Naive thymus-derived CD8-positive, alpha-beta T cell (primary cell): Measurements from ENCODE around the gene VPS52. TPM values are rescaled to one million over a fixed set of nuclear protein-coding genes. Genes with fewer than 3 reads are reported as not detected.
"Not testable (repeated sequence)": the region's sequence is repeated elsewhere in the genome, so short reads cannot be mapped to it uniquely, and the experiment has no call there.

ENCODE experiments used
- ATAC-seq, 2 donors: fragments of 150-1000 bp; cut with Tn5 transposase in 1 of 2; sonication (Bioruptor Pico), chemical (Tn5 transposase) in 1 of 2; 1 replicate in 1 of 2; 2 replicates in 1 of 2; pipeline ENCODE4 v1.10.0; 2021; ENCODE audit warnings: mild to moderate bottlenecking in 2 of 2, moderate library complexity in 2 of 2
- POLR2A ChIA-PET: fragments of 350-600 bp; sonication (Branson Sonifier 250); formaldehyde crosslinking; loops from one replicate; lab custom pipeline; 2021; ENCODE audit warnings: antibody characterized with exemption; lab: Charles Lee
- DNase-seq, 10 donors: peaks; one replicate each; pipeline versions ENCODE4 v3.0.0 to v3.0.0-alpha.2; 2020 to 2022
- H3K27ac Mint-ChIP-seq, 10 donors: one replicate each; pipeline ENCODE4 v1.8.0; 2020 to 2022; ENCODE audit warnings: mild to moderate bottlenecking in 10 of 10, mixed read lengths in 10 of 10, moderate library complexity in 4 of 10, inconsistent platforms in 1 of 10
- H3K27me3 Mint-ChIP-seq, 5 donors: one replicate each; pipeline ENCODE4 v1.8.0; 2021 to 2022; ENCODE audit warnings: mixed read lengths in 5 of 5
- H3K36me3 Mint-ChIP-seq, 3 donors: one replicate each; pipeline ENCODE4 v1.8.0; 2020 to 2022; ENCODE audit warnings: mixed read lengths in 3 of 3, mild to moderate bottlenecking in 2 of 3, inconsistent platforms in 1 of 3
- H3K4me1 Mint-ChIP-seq, 4 donors: one replicate each; pipeline ENCODE4 v1.8.0; 2021 to 2022; ENCODE audit warnings: mixed read lengths in 4 of 4
- H3K4me3 Mint-ChIP-seq, 10 donors: one replicate each; pipeline ENCODE4 v1.8.0; 2020 to 2022; ENCODE audit warnings: mild to moderate bottlenecking in 10 of 10, mixed read lengths in 10 of 10, moderate library complexity in 6 of 10, inconsistent platforms in 1 of 10
- H3K9me3 Mint-ChIP-seq, 9 donors: one replicate each; pipeline ENCODE4 v1.8.0; 2020 to 2022; ENCODE audit warnings: mixed read lengths in 9 of 9, mild to moderate bottlenecking in 3 of 9, inconsistent platforms in 1 of 9, moderate library complexity in 1 of 9
- polyA plus RNA-seq, 3 donors: library from polyadenylated mRNA; unstranded; fragments of 300-500 nt; fragmentation: Illumina TruSeq; gene quantifications; one replicate each; pipeline ENCODE4 v1.2.3, GENCODE V29; 2021
- total RNA-seq, 8 experiments: library from RNA in 2 of 8; stranded (reverse) in 2 of 8; gene quantifications; one replicate each; pipeline ENCODE4 v1.2.3 and lab custom pipeline; 2021 to 2026

VPS52 gene
- total and polyA plus RNA-seq, 5 experiments from 2014 or later: 9.3 to 116 (median 19.3) TPM

DNA sequence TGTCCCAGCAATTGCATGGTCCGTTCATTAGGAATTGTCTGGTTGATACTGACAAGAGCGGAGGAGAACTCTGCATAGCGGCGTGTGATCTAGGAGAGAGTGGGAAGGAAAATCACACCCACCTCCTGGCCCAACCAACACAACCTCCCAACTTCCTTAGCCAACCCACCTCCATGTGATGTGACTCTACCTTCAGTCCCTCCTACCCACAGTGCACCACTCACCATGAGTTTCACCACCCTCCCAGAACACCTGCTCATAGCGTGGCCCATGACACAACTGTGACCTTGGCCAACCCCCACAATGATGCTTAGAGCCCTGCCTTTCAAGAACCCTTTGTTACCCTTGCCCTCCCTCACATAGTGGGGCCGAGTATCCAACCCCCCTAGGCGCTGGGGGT lies 7.7 kb downstream of the VPS52 start:
- H3K27ac Mint-ChIP-seq: peak overlapping the region in 2 of 10 donors; percentile 29 to 52
- H3K4me3 Mint-ChIP-seq: no peak overlapping the region
- ATAC-seq: no peak
- peaks cover 3 to 87% (median 28%) of the 10 kb centered on the region in 3 donors for H3K36me3 Mint-ChIP-seq
- POLR2A ChIA-PET: interaction anchor here (0.9 to 2.5 kb wide), 2 partner anchors 14 to 17 kb away, joined by 3 to 6 read pairs; no protein-coding TSS in a partner anchor
- H3K27me3 Mint-ChIP-seq: no peaks in the 10 kb centered on the region
- peaks cover 3 to 15% (median 7%) of the 10 kb centered on the region in 4 donors for H3K4me1 Mint-ChIP-seq
- no peak for DNase-seq
- no peaks in the 10 kb centered on the region for H3K9me3 Mint-ChIP-seq

DNA sequence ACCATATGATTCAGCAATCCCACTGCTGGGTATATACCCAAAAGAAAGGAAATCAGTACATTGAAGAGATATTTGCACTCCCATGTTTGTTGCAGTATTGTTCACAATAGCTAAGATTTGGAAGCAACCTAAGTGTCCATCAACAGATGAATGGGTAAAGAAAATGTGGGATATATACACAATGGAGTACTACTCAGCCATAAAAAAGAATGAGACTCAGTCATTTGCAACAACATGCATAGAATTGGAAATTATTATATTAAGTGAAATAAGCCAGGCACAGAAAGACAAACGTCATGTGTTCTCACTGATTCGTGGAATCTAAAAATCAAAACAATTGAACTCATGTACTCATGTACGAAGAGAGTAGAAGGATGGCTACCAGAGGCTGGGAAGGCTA lies 9.2 kb downstream of the VPS52 start:
- DNase-seq, H3K4me1 Mint-ChIP-seq, H3K4me3 Mint-ChIP-seq, H3K9me3 Mint-ChIP-seq, ATAC-seq, H3K27me3 Mint-ChIP-seq: not testable (repeated sequence)
- Mint-ChIP-seq H3K36me3 (peaks cover 3 to 83% (median 28%) of the 10 kb centered on the region in 3 donors), H3K27ac (peak overlapping the region in 1 of 10 donors; percentile 83)
- POLR2A ChIA-PET: interaction anchor here (0.6 to 2.5 kb wide), 6 partner anchors 9 to 349 kb away, joined by 3 to 6 read pairs (median 5); partner anchors contain the start of genes B3GALT4, RPS18 and VPS52

DNA sequence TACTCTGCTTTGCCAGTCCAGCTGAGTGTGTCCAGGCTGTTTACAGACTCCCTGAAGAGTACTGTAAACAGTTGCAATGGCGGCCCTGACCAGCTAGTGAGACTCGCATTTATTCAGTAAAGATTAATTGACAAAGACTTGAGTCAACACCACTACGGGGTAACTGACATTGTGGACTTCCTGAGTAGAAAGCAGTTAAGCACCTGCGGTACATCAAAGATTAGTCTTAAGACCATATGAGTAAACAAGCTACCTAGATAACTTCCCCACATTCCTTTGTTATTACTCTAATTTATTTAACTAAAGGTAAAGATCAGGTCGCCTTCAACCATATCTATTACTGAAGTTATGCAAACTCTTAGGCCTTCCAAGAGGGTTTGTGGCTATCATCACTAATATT lies 12.6 kb downstream of the VPS52 start:
- ATAC-seq (no peak), DNase-seq (no peak)
- no peak overlapping the region for H3K27ac Mint-ChIP-seq
- no peak overlapping the region for H3K4me3 Mint-ChIP-seq
- H3K27me3 Mint-ChIP-seq: no peaks in the 10 kb centered on the region
- H3K9me3 Mint-ChIP-seq: no peaks in the 10 kb centered on the region
- POLR2A ChIA-PET: interaction anchor here (1.3 to 1.4 kb wide), 2 partner anchors 9 to 18 kb away, joined by 4 to 5 read pairs; partner anchors contain the start of gene B3GALT4
- H3K4me1 Mint-ChIP-seq: peaks cover 0 to 7% (median 0%) of the 10 kb centered on the region in 4 donors
- peaks cover 0 to 74% (median 15%) of the 10 kb centered on the region in 3 donors for H3K36me3 Mint-ChIP-seq

DNA sequence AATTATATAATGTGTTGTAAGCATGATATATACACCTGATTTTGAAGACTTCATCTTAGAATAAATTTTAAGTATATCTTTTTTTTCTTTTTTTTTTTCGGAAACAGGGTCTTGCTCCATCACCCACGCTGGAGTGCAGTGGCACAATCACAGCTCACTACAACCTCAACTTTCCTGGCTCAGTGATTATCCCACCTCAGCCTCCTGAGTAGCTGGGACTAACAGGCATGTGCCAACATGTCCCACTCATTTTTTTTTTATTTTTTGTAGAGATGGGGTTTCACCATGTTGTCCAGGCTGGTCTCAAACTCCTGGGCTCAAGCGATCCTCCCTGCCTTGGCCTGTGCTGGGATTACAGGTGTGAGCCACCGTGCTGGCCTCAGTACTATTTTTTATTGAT lies 17.1 kb downstream of the VPS52 start:
- H3K27me3 Mint-ChIP-seq: no peaks in the 10 kb centered on the region
- H3K4me1 Mint-ChIP-seq: peaks cover 16 to 28% (median 24%) of the 10 kb centered on the region in 4 donors
- DNase-seq (no peak), ATAC-seq (no peak)
- POLR2A ChIA-PET: interaction anchor here (2.5 kb wide), 1 partner anchor 34 kb away, joined by 9 read pairs; the partner anchor contains the start of genes PFDN6 and WDR46
- no peak overlapping the region for H3K27ac Mint-ChIP-seq
- peaks cover 0 to 62% (median 6%) of the 10 kb centered on the region in 3 donors for H3K36me3 Mint-ChIP-seq
- no peak overlapping the region for H3K4me3 Mint-ChIP-seq
- H3K9me3 Mint-ChIP-seq: no peaks in the 10 kb centered on the region

DNA sequence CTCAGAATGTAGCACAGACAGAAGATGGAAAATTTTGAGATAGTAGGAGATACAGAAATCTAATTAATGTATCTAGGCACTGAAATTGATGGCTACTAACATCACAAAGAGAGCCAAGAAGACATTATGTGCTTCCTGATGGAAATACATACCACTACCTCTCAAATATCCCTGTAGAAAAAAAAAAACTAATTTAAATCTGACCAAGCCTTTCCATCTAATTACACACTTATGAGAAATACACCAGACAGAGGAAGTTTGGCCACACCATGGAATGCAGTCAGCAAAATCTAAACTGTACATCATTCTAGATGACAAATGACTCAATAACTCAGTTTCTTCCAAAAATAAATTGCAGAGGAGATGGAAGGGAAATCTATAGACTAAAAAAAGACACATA lies 18.9 kb downstream of the VPS52 start:
- DNase-seq (no peak), ATAC-seq (no peak)
- POLR2A ChIA-PET: no interaction called here
- no peak overlapping the region for H3K4me3 Mint-ChIP-seq
- H3K4me1 Mint-ChIP-seq: peaks cover 22 to 41% (median 38%) of the 10 kb centered on the region in 4 donors
- H3K36me3 Mint-ChIP-seq: peaks cover 0 to 51% (median 0%) of the 10 kb centered on the region in 3 donors
- H3K9me3 Mint-ChIP-seq: no peaks in the 10 kb centered on the region
- no peaks in the 10 kb centered on the region for H3K27me3 Mint-ChIP-seq
- peak overlapping the region in 2 of 10 donors; percentile 0 to 53 for H3K27ac Mint-ChIP-seq

DNA sequence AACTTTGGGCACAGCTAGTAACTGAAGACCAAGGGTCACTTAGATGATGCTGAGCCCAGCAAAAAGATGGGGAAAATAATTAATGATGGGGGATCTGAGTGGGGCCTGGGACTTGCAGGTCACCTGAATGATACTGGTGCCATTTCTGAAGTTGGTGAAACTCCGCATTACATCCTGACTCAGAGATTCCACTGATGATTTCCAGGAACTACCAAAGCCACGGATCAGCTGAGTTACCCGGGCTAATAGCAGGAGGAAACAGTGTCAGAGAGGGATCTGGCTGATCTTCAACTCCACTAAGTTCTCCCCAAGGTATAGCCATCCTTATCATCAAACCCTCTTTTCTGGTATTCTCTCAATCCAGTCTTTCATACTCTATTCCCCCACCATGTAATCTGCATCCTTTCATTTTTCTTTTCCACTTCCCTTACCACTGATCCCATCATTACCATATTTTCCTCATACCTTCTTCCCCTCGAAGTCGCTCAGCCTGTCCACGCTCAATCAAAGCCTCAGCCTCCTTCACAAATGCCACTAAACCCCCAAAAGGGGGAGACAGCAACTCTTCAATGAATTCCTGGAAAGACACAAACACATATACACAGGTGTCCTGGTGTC lies 20.2 kb downstream of the VPS52 start:
- Mint-ChIP-seq H3K27me3 (no peaks in the 10 kb centered on the region), H3K9me3 (no peaks in the 10 kb centered on the region), H3K4me3 (peak overlapping the region in 9 of 10 donors; percentile 1 to 69 (median 28)), H3K27ac (peak overlapping the region in 9 of 10 donors; percentile 10 to 84 (median 31)), H3K4me1 (peaks cover 22 to 41% (median 38%) of the 10 kb centered on the region in 4 donors), H3K36me3 (peaks cover 0 to 44% (median 0%) of the 10 kb centered on the region in 3 donors)
- POLR2A ChIA-PET: interaction anchor here (0.6 to 5.4 kb wide), 8 partner anchors 19 to 289 kb away, joined by 3 to 84 read pairs (median 12); partner anchors contain the start of genes B3GALT4, RGL2, RPS18 and VPS52
- ATAC-seq (no peak), DNase-seq (no peak)

DNA sequence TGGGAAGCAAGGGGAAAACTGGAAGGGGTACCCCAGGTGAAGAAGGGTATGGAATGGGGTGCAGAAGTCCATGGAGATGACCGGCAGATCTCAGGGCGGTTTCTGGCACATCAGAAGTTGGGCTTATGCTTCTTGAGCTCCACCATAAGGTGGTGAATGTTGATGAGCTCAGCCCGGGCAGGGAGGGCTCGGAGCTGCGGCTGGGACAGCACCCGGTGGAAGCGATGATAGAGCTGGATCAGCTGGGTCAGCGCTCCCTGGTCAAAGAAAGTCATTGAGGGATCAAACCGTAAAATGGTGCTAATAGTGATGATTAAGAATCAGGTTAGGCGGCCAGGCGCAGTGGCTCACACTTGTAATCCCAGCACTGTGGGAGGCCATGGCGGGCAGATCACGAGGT lies 20.9 kb downstream of the VPS52 start:
- peaks cover 22 to 41% (median 38%) of the 10 kb centered on the region in 4 donors for H3K4me1 Mint-ChIP-seq
- peak overlapping the region; percentile 36 to 94 (median 90) for H3K4me3 Mint-ChIP-seq
- H3K9me3 Mint-ChIP-seq: no peaks in the 10 kb centered on the region
- POLR2A ChIA-PET: interaction anchor here (0.8 to 5.4 kb wide), 7 partner anchors 21 to 279 kb away, joined by 3 to 84 read pairs (median 37); partner anchors contain the start of genes B3GALT4, PFDN6, RGL2 and RING1
- DNase-seq: no peak
- ATAC-seq: no peak
- H3K27me3 Mint-ChIP-seq: no peaks in the 10 kb centered on the region
- H3K36me3 Mint-ChIP-seq: peaks cover 0 to 37% (median 0%) of the 10 kb centered on the region in 3 donors
- peak overlapping the region; percentile 91 to 99 (median 98) for H3K27ac Mint-ChIP-seq

DNA sequence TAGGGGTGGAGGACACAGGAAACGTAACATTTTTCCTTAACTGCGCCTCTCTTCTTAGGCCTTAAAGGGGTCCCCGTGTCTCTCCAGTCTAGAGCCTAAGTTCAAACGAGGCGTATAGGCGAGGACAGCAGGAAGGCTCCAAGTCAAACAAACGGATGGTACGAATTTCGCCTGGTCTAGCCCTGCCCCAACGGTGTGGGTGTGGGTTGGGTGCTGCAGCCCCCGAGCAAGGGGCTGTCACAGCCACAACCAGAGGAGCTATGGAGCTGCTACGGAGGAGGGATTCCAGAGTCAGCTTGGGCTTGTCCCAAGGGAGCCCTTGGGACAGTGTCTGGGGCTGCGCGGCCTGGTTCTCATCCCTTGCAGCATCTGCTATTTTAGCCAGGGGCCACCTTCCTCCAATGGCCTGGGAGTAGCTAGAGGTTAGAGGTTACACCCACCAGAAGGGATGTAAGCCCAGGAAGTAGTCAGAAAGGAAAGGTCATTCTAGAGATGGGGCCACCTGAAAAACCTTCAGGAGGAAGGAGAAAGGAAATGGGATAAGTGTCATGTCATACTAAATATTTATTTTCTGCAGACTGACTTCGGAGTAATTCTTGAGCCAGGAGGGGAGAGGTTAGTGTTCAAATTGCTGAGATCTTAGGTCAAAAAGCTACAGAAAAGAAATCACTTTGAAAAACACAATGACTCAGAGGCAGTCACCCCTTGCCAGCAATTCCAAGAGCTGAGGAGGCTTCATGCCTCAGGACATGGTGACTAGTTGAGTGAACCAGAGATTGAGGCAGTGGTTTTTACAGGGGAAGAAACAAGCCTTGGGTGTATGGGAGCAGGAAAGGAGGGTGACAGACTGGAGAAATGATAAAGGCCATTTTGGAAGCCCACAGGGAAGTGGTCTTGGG lies 21.7 kb downstream of the VPS52 start:
- peak overlapping the region; percentile 91 to 99 (median 98) for H3K27ac Mint-ChIP-seq
- ATAC-seq (no peak), DNase-seq (peak in 2 of 10 donors; percentile 4 to 64)
- peak overlapping the region; percentile 83 to 94 (median 90) for H3K4me3 Mint-ChIP-seq
- H3K36me3 Mint-ChIP-seq: peaks cover 0 to 31% (median 0%) of the 10 kb centered on the region in 3 donors
- no peaks in the 10 kb centered on the region for H3K9me3 Mint-ChIP-seq
- H3K27me3 Mint-ChIP-seq: no peaks in the 10 kb centered on the region
- POLR2A ChIA-PET: interaction anchor here (0.6 to 5.4 kb wide), 26 partner anchors 9 to 411 kb away, joined by 3 to 84 read pairs (median 8); partner anchors contain the start of genes B3GALT4, COL11A2, HLA-DPA1 and HSD17B8
- H3K4me1 Mint-ChIP-seq: peaks cover 22 to 41% (median 38%) of the 10 kb centered on the region in 4 donors

DNA sequence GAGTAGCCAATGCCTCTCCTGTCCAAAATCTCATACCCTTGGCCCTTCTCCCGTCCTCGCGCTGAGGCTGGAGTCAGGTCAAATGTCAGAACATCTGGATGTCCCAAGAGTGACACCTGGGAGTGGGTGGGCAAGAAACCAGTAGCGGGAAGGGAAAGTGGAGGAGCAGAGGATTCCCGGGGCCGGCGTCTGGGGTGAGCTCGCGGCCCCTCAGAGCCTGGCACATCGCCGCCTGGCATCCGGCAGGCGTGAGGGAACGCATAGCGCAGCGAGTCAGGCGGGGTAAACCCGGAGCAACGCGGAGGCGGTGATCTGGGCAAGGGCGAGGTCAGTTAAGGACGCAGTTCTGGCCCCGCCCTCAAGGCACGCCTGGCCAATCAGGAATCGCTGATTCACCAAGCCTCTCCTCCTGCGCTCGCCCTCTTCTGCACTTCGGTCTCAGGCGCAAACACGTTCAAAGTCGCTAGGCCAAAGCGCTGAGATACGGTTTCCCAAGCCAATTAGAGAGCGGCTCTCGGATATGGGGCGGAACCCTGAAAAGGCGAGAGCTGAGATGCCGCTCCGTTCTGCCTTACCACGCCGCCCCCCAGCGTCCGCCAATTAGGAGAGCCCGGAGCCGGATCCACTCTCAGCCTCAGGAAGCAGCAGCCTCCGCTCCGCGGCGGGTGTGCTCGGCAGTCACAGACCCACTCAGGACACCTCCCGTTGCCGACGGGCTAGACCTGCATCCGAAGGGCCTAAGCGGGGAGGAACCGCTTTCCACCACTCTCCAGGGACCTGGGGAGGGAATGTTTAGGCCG lies 22.5 kb downstream of the VPS52 start:
- Mint-ChIP-seq H3K27me3 (no peaks in the 10 kb centered on the region), H3K4me1 (peaks cover 22 to 41% (median 38%) of the 10 kb centered on the region in 4 donors), H3K36me3 (peaks cover 0 to 29% (median 0%) of the 10 kb centered on the region in 3 donors), H3K27ac (peak overlapping the region; percentile 91 to 99 (median 98)), H3K4me3 (peak overlapping the region; percentile 83 to 94 (median 90)), H3K9me3 (no peaks in the 10 kb centered on the region)
- POLR2A ChIA-PET: interaction anchor here (0.5 to 5.4 kb wide), 41 partner anchors 10 to 410 kb away, joined by 3 to 84 read pairs (median 6); partner anchors contain the start of genes B3GALT4, BRD2, COL11A2 and HLA-DPA1
- DNase-seq: peak; percentile 87 to 98 (median 95)
- peak; percentile 86 to 89 for ATAC-seq

DNA sequence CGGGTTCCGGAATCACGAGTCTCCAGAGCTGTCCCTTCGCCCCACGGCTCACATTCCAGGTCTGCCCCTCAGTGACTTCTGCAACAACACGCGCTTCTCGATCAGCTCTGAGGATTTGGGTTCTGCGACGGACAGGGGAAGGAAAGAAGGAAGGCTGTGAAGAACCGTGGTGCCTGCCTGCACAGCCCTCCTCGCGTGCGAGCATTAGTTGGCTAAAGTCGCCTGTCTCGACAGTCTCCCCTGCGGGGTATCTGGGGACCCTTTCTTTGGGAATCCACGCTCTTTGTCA lies 23.1 kb downstream of the VPS52 start:
- Mint-ChIP-seq H3K27ac (peak overlapping the region; percentile 86 to 99 (median 98)), H3K4me1 (peaks cover 22 to 41% (median 38%) of the 10 kb centered on the region in 4 donors), H3K36me3 (peaks cover 0 to 27% (median 0%) of the 10 kb centered on the region in 3 donors), H3K9me3 (no peaks in the 10 kb centered on the region), H3K4me3 (peak overlapping the region; percentile 83 to 94 (median 90)), H3K27me3 (no peaks in the 10 kb centered on the region)
- ATAC-seq (peak; percentile 30 to 43), DNase-seq (peak in 3 of 10 donors; percentile 26 to 72 (median 55))
- POLR2A ChIA-PET: interaction anchor here (0.5 to 5.4 kb wide), 37 partner anchors 10 to 410 kb away, joined by 3 to 84 read pairs (median 7); partner anchors contain the start of genes B3GALT4, BRD2, HLA-DPA1 and HSD17B8

DNA sequence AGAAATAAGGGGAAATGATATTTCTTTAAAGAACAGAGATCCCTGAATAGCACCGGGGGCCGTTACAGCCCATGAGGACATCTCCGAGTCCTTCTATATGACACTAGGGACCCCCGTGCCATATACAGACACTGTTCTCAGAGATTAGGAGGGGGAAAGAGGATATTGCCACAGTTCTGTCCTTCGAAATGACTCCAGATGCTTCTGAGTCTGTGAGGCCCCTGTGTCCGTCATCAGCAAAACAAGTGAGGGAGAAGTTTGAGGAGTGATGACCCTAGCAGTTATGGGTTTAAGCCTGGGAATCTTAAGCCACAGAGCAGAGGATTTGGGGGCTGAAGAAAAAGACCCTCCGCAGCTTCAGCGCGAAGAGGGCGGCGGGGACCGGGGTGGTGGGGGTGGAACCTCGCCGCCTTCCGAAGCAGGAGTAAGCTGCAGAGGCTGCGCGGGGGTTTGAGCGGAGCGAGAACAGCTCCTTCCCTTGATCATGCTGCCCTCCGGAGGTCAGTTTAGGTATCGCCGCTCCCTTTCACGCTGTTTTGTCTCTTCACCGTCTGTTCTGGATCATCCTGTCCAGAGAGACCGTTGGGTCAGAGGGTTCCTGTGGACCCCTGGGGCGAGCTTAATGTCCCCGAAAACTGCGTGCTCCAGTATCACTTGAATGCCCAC lies 23.6 kb downstream of the VPS52 start:
- H3K9me3 Mint-ChIP-seq: no peaks in the 10 kb centered on the region
- H3K4me1 Mint-ChIP-seq: peaks cover 22 to 41% (median 38%) of the 10 kb centered on the region in 4 donors
- ATAC-seq (peak; percentile 36 to 40), DNase-seq (peak; percentile 83 to 95 (median 90))
- peak overlapping the region; percentile 83 to 94 (median 90) for H3K4me3 Mint-ChIP-seq
- H3K27me3 Mint-ChIP-seq: no peaks in the 10 kb centered on the region
- H3K36me3 Mint-ChIP-seq: peaks cover 0 to 26% (median 0%) of the 10 kb centered on the region in 3 donors
- POLR2A ChIA-PET: interaction anchor here (0.5 to 5.4 kb wide), 33 partner anchors 9 to 373 kb away, joined by 3 to 84 read pairs (median 7); partner anchors contain the start of genes B3GALT4, BRD2, HSD17B8 and ITPR3
- H3K27ac Mint-ChIP-seq: peak overlapping the region; percentile 86 to 99 (median 98)
